ENCODE measurements around the gene SARDH.

DNA sequence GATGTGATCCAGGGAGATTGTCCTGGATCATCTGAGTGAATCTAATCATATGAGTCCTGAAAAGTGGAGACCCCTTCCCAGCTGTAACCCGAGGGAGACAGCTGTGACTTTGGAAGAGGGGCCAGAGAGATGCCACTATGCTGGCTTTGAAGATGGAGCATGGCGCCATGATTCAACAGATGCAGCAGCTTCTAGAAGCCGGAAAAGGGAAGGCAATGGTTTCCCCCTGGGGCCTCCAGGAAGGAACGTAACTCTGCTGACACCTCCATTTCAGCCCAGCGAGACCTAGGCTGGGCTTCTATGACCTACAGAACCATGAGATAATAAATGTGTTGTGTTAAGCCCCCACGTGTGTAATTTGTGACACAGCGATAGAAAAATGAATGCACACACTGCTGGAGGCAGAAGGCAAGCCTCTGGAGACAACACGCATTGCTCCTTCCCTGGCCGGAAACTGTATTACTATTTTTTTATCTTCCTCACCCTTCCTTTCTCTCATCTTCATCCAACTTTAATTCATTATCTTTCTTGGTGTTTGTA, 16.6 kb upstream of the SARDH start:
- no peak for TF ChIP-seq POLR2A (IDR thresholded peaks at IDR 0.05)
- TF ChIP-seq, protein P1, sequence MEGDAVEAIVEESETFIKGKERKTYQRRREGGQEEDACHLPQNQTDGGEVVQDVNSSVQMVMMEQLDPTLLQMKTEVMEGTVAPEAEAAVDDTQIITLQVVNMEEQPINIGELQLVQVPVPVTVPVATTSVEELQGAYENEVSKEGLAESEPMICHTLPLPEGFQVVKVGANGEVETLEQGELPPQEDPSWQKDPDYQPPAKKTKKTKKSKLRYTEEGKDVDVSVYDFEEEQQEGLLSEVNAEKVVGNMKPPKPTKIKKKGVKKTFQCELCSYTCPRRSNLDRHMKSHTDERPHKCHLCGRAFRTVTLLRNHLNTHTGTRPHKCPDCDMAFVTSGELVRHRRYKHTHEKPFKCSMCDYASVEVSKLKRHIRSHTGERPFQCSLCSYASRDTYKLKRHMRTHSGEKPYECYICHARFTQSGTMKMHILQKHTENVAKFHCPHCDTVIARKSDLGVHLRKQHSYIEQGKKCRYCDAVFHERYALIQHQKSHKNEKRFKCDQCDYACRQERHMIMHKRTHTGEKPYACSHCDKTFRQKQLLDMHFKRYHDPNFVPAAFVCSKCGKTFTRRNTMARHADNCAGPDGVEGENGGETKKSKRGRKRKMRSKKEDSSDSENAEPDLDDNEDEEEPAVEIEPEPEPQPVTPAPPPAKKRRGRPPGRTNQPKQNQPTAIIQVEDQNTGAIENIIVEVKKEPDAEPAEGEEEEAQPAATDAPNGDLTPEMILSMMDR (IDR thresholded peaks at IDR 0.05) = no peak
- TF ChIP-seq POLR2AphosphoS5 (IDR thresholded peaks at IDR 0.05) = no peak
- TF ChIP-seq EP300 (IDR thresholded peaks at IDR 0.05) = no peak
